PC-3 (cell line): Measurements from ENCODE around the gene AIPL1.

ENCODE experiments used
- EZH2 ChIP-seq: fragments of 300-600 bp; sonication (generic); IDR thresholded peaks from one replicate; pipeline ENCODE4 v1.6.1; 2017; ENCODE audit warnings: antibody characterized with exemption, mild to moderate bottlenecking, low read length; ENCODE audit not compliant: unreplicated experiment
- EZH2phosphoT487 ChIP-seq: fragments of 300-600 bp; sonication (generic); IDR thresholded peaks from 2 replicates; pipeline ENCODE4 v1.6.1; 2018; ENCODE audit warnings: mild to moderate bottlenecking, antibody characterized with exemption, low read length, borderline replicate concordance
- TF ChIP-seq, protein P1 (sequence below): fragments of 300-600 bp; sonication (generic); conservative IDR thresholded peaks from 2 replicates; pipeline ENCODE4 v1.5.1; 2017; ENCODE audit warnings: antibody characterized with exemption, low read depth, mild to moderate bottlenecking, low read length

DNA sequence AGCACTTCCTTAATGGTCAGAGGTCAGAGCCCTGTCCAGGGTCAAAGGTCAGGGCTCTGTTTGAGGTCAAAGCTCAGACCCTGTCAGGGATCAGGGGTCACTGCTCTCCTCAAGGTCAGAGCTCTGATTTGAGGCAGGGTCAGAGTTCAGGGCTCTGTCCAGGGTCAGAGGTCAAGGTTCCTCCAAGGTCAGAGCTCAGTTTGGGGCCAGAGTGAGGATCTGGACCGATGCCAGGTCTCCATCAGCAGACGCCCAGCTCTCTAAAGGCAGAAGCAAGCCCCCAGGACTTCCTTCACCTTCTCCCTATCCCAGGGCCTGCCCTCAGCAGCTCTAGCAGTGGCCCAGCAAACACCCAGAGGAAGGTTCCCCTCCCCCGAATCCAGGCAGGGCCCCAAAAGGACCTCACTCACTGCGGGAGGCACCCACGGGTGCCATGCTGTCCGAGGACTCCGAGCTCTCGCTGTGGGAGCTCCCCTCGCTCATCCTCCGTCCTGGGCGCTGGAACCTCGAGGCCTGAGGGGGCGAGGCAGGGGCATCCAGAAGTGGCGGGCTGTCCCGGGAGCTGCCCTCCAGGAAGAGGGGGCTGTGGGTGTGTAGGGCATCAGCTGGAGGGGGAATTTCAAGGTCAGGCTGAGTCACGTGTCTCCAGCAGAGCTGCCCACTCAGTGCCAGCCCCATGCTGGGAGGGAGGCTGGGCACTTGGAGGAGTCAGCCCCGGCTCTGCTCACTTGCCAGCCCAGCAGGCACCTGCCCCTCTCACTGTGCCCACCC, 36.0 kb upstream of the AIPL1 start:
- TF ChIP-seq, protein P1, sequence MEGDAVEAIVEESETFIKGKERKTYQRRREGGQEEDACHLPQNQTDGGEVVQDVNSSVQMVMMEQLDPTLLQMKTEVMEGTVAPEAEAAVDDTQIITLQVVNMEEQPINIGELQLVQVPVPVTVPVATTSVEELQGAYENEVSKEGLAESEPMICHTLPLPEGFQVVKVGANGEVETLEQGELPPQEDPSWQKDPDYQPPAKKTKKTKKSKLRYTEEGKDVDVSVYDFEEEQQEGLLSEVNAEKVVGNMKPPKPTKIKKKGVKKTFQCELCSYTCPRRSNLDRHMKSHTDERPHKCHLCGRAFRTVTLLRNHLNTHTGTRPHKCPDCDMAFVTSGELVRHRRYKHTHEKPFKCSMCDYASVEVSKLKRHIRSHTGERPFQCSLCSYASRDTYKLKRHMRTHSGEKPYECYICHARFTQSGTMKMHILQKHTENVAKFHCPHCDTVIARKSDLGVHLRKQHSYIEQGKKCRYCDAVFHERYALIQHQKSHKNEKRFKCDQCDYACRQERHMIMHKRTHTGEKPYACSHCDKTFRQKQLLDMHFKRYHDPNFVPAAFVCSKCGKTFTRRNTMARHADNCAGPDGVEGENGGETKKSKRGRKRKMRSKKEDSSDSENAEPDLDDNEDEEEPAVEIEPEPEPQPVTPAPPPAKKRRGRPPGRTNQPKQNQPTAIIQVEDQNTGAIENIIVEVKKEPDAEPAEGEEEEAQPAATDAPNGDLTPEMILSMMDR: no peak
- TF ChIP-seq EZH2phosphoT487 (no peak), EZH2 (no peak)
